A673 (cell line): ENCODE results near the gene TMEM273. TPM values are rescaled to one million over a fixed set of nuclear protein-coding genes. Genes with fewer than 3 reads are reported as not detected.

Source experiments
- BruUV-seq: library from RNA; stranded (reverse); fragments of 400-500 nt; replicated peaks from 2 replicates; lab custom pipeline; 2021; lab: Mats Ljungman, UMichigan
- CTCF ChIA-PET: fragments of 300-600 bp; sonication (Branson Sonifier 250); formaldehyde crosslinking; loops from one replicate; lab custom pipeline; 2022; ENCODE audit warnings: antibody characterized with exemption; lab: Charles Lee
- POLR2A ChIA-PET: fragments of 300-600 bp; sonication (Branson Sonifier 250); formaldehyde crosslinking; loops from one replicate; lab custom pipeline; 2022; ENCODE audit warnings: antibody characterized with exemption; ENCODE audit not compliant: low non-redundant PET; lab: Charles Lee
- DNase-seq: peaks from one replicate; pipeline ENCODE4 v3.0.0-alpha.2; 2015; ENCODE audit warnings: low spot score
- H3K27ac ChIP-seq: fragments of 200-600 bp; sonication (generic); 2 replicates; pipeline ENCODE4 v1.5.1; 2016; ENCODE audit warnings: mixed run types, low read depth, mild to moderate bottlenecking, mixed read lengths, antibody characterized with exemption, low read length; ENCODE audit not compliant: poor library complexity, severe bottlenecking
- H3K27me3 ChIP-seq: fragments of 200-600 bp; sonication (generic); replicated peaks from 2 replicates; pipeline ENCODE4 v1.6.1; 2017; ENCODE audit warnings: mixed run types, low read depth, mild to moderate bottlenecking, mixed read lengths, antibody characterized with exemption, low read length; ENCODE audit not compliant: insufficient read depth, poor library complexity
- H3K36me3 ChIP-seq: fragments of 200-600 bp; sonication (generic); 2 replicates; pipeline ENCODE4 v1.6.1; 2016; ENCODE audit warnings: mixed run types, mild to moderate bottlenecking, mixed read lengths, antibody characterized with exemption, low read length; ENCODE audit not compliant: insufficient read depth, poor library complexity, severe bottlenecking
- H3K4me1 ChIP-seq: fragments of 200-600 bp; sonication (generic); 2 replicates; pipeline ENCODE4 v1.6.1; 2017; ENCODE audit warnings: mixed run types, mild to moderate bottlenecking, mixed read lengths, antibody characterized with exemption, low read length; ENCODE audit not compliant: insufficient read depth, poor library complexity, severe bottlenecking
- H3K4me3 ChIP-seq: fragments of 200-600 bp; sonication (generic); 2 replicates; pipeline ENCODE4 v1.5.1; 2016; ENCODE audit warnings: low read depth, mixed run types, mild to moderate bottlenecking, mixed read lengths, low read length; ENCODE audit not compliant: poor library complexity, severe bottlenecking
- H3K9me3 ChIP-seq: fragments of 200-600 bp; sonication (generic); 2 replicates; pipeline ENCODE4 v1.6.1; 2016; ENCODE audit warnings: mixed run types, low read depth, mild to moderate bottlenecking, mixed read lengths, antibody characterized with exemption, low read length; ENCODE audit not compliant: poor library complexity, severe bottlenecking
- EZH2 ChIP-seq: fragments of 200-600 bp; sonication (generic); IDR thresholded peaks from 2 replicates; pipeline ENCODE4 v1.6.1; 2017; ENCODE audit warnings: borderline replicate concordance, low read depth, mild to moderate bottlenecking, mixed read lengths, antibody characterized with exemption, low read length; ENCODE audit not compliant: poor library complexity, severe bottlenecking
- intact Hi-C: fragments of 100-400 bp; cut with micrococcal nuclease; formaldehyde crosslinking; loops from one replicate; pipeline ENCODE4 v1.10.0; 2022; ENCODE audit not compliant: unreplicated experiment
- total RNA-seq: library from RNA; stranded (reverse); gene quantifications from 2 replicates; pipeline ENCODE4 v1.2.3, GENCODE V29; 2021
- TF ChIP-seq, protein P1 (sequence below): fragments of 300-800, 200-600 bp; sonication (generic); conservative IDR thresholded peaks from 2 replicates; pipeline ENCODE4 v1.5.1; 2017; ENCODE audit warnings: low read depth, mild to moderate bottlenecking, antibody characterized with exemption, low read length, moderate library complexity, mixed read lengths

The TMEM273 gene
- total RNA-seq, 1 experiment from 2014 or later: not detected

DNA sequence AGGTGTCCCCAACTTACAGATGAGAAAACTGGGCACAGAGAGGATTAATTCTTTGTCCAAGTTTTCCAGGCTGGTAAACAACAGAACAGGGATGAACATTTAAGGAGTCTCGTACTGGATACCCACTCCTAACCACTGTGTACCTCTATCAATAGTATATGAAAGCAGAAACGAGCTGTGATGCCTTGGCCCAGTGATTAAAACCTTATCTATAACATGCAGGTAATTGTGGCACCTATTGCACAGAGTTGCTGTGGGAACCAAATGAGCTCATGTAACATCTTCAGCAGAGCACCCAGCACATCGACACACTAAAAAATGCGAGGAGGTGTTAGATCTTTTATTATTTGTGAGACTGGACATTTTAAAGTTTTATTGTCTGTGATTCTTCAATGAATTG lies 1.6 kb downstream of the TMEM273 start:
- DNase-seq: no peak
- no peak overlapping the region for H3K4me3 ChIP-seq
- H3K9me3 ChIP-seq: no peaks in the 10 kb centered on the region
- BruUV-seq: no TSS peak
- no peaks in the 10 kb centered on the region for H3K36me3 ChIP-seq
- no peaks in the 10 kb centered on the region for H3K4me1 ChIP-seq
- ChIA-PET POLR2A (no interaction called here), CTCF (no interaction called here)
- H3K27me3 ChIP-seq: peaks cover 47% of the 10 kb centered on the region
- no peak for TF ChIP-seq EZH2
- TF ChIP-seq, protein P1, sequence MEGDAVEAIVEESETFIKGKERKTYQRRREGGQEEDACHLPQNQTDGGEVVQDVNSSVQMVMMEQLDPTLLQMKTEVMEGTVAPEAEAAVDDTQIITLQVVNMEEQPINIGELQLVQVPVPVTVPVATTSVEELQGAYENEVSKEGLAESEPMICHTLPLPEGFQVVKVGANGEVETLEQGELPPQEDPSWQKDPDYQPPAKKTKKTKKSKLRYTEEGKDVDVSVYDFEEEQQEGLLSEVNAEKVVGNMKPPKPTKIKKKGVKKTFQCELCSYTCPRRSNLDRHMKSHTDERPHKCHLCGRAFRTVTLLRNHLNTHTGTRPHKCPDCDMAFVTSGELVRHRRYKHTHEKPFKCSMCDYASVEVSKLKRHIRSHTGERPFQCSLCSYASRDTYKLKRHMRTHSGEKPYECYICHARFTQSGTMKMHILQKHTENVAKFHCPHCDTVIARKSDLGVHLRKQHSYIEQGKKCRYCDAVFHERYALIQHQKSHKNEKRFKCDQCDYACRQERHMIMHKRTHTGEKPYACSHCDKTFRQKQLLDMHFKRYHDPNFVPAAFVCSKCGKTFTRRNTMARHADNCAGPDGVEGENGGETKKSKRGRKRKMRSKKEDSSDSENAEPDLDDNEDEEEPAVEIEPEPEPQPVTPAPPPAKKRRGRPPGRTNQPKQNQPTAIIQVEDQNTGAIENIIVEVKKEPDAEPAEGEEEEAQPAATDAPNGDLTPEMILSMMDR: no peak
- intact Hi-C loops: no loop called here
- H3K27ac ChIP-seq: no peak overlapping the region

DNA sequence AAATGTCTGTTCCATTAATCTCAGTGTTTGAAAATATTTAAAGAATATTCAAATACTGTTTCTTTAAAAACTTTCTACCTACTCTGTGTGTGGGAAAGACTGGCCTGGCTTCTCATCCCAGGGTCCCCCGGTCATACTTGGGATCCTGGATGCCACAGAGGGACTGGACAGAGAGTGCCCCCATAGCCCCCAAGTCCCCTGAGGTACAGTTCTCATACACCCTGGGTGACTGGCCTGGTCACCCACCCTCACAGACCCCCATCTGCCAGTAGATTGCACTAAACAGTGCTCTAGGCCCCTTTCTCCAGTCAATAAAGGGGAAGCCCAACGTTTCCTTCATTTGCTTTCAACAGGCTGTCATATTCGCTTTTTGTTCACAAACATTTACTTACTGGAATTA lies 3.0 kb downstream of the TMEM273 start:
- ChIA-PET POLR2A (no interaction called here), CTCF (no interaction called here)
- DNase-seq: no peak
- Histone ChIP-seq H3K27ac (no peak overlapping the region), H3K4me1 (no peaks in the 10 kb centered on the region), H3K9me3 (no peaks in the 10 kb centered on the region), H3K4me3 (no peak overlapping the region), H3K27me3 (peaks cover 49% of the 10 kb centered on the region), H3K36me3 (no peaks in the 10 kb centered on the region)
- TF ChIP-seq EZH2: no peak
- TF ChIP-seq, protein P1: no peak
- BruUV-seq: no TSS peak
- intact Hi-C loops: no loop called here

DNA sequence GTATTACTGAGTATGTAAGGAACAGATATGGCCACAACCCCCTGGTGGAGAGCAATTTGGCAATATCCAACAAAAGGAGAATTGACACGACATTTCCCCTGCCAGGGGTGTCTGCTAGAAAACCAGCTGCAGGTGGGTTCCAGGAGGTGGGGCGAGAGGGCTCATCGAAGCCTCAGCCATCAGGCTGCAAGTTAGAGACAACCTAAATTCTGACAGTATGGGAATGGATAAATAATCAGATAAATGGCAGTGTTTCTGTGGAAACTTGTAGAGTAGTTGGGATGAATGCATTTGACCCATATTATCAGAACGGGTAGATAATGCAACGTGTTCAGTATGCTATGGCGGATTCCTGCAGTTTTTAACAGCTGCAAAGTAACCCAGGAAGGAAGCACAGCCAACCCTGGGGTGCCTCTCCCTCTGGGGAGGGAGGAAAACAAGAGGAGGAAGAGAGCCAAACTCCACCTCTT lies 3.5 kb downstream of the TMEM273 start:
- Histone ChIP-seq H3K27me3 (peaks cover 49% of the 10 kb centered on the region), H3K36me3 (no peaks in the 10 kb centered on the region), H3K4me3 (no peak overlapping the region), H3K27ac (no peak overlapping the region), H3K9me3 (no peaks in the 10 kb centered on the region), H3K4me1 (no peaks in the 10 kb centered on the region)
- TF ChIP-seq, protein P1: no peak
- no peak for TF ChIP-seq EZH2
- BruUV-seq: no TSS peak
- ChIA-PET POLR2A (no interaction called here), CTCF (no interaction called here)
- no peak for DNase-seq
- intact Hi-C loops: no loop called here
